ENCODE data around the gene NR2C2.

NR2C2 gene

DNA sequence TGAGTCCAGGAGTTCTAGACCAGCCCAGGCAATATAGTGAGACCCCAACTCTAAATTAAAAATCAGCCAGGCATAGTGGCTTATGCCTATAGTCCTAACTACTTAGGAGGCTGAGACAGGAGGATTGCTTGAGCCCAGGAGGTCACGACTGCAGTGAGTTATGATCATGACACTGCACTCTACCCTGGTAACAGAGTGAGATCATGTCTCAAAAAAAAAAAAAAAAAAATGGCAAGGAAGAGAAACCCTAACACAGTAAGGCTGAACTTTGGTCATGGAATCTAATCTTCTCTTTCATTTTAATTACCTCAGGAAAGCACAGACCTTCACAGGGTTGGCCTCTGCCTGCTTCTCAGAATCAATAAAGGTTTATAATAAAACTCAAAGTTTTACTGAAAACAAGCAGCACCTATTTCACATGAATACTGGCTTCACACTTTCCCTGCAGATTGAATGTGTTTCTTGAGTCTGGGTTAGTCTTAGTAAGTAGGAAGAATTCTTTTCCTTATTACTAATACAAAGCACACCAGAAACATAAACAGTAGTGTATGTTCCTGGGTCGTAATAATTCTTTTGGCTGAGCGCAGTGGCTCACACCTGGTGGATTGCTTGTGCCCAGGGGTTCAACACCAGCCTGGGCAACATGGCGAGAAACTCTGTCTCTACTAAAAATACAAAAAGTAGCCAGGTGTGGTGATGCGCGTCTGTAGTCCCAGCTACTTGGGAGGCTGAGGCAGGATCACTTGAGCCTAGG is 11.6 kb upstream of the NR2C2 start:
- H3K4me3 ChIP-seq (ENCODE audit: low read length in 2 of 2), result no peak overlapping the region
- no peaks in the 10 kb centered on the region for H3K36me3 ChIP-seq (ENCODE audit: control insufficient read depth in 2 of 2, insufficient read depth in 2 of 2, low read length in 2 of 2)
- peak overlapping the region; percentile 23 to 38 for H3K9ac ChIP-seq (ENCODE audit: low read depth in 1 of 2, low read length in 2 of 2)
- H3K9me3 ChIP-seq (ENCODE audit: control insufficient read depth in 2 of 2, low read length in 2 of 2), result no peaks in the 10 kb centered on the region
- H3K27ac ChIP-seq (ENCODE audit: low read depth in 2 of 2, low read length in 2 of 2), result peak overlapping the region; percentile 78
- H3K27me3 ChIP-seq (ENCODE audit: control insufficient read depth in 2 of 2, insufficient read depth in 2 of 2, low read length in 2 of 2), result no peaks in the 10 kb centered on the region
- H3K4me1 ChIP-seq (ENCODE audit: control insufficient read depth in 2 of 2, insufficient read depth in 2 of 2, low read length in 2 of 2), result peaks cover 15 to 19% of the 10 kb centered on the region in 2 donors

DNA sequence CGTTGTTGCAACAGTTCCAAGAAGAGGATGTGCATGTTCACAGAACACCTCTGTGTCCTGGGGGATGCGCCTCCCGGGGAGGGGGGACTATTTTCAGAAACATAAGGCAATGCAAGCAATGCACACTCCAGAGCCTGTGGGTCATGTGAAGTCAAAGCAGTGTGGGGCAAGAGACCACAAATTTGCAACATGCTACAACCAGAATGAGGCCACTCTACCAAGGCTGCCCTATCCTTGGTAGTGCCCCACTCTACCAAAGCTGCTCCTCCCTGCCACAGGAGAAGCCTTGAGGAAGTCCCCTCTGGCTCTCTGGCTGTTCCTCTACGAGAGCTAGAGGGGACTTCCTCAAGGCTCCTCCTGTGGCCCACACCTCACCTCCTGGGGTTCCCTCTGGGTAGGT is 8.4 kb upstream of the NR2C2 start:
- H3K9me3 ChIP-seq (ENCODE audit: control insufficient read depth in 2 of 2, low read length in 2 of 2), result no peaks in the 10 kb centered on the region
- no peak overlapping the region for H3K27ac ChIP-seq (ENCODE audit: low read depth in 2 of 2, low read length in 2 of 2)
- peaks cover 3 to 5% of the 10 kb centered on the region in 2 donors for H3K36me3 ChIP-seq (ENCODE audit: control insufficient read depth in 2 of 2, insufficient read depth in 2 of 2, low read length in 2 of 2)
- peaks cover 15 to 22% of the 10 kb centered on the region in 2 donors for H3K4me1 ChIP-seq (ENCODE audit: control insufficient read depth in 2 of 2, insufficient read depth in 2 of 2, low read length in 2 of 2)
- no peaks in the 10 kb centered on the region for H3K27me3 ChIP-seq (ENCODE audit: control insufficient read depth in 2 of 2, insufficient read depth in 2 of 2, low read length in 2 of 2)
- no peak overlapping the region for H3K9ac ChIP-seq (ENCODE audit: low read depth in 1 of 2, low read length in 2 of 2)
- H3K4me3 ChIP-seq (ENCODE audit: low read length in 2 of 2), result no peak overlapping the region

DNA sequence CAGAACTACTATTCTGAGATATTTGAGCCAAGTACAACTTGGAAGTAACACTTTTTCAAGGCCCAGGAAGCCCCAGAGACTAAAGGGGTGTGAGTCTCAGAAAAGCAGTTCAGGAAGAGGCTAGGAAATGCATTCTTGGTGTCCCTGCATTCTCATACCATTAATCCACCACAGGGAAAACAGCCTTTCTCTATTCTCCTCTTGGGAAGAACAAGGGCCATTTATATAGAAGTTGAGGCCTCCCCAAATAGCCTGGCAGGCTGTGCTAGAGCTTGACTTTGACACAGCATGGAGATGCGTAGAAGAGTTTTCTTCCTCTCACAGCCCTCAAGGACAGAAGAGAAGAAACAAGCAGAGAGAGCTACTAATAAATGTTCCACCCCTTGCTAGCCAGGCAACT is 5.5 kb upstream of the NR2C2 start:
- Histone ChIP-seq H3K36me3 (ENCODE audit: control insufficient read depth in 2 of 2, insufficient read depth in 2 of 2, low read length in 2 of 2) (peaks cover 12 to 23% of the 10 kb centered on the region in 2 donors), H3K4me3 (ENCODE audit: low read length in 2 of 2) (no peak overlapping the region), H3K9ac (ENCODE audit: low read depth in 1 of 2, low read length in 2 of 2) (no peak overlapping the region), H3K9me3 (ENCODE audit: control insufficient read depth in 2 of 2, low read length in 2 of 2) (no peaks in the 10 kb centered on the region), H3K4me1 (ENCODE audit: control insufficient read depth in 2 of 2, insufficient read depth in 2 of 2, low read length in 2 of 2) (peaks cover 15% of the 10 kb centered on the region in 2 donors), H3K27me3 (ENCODE audit: control insufficient read depth in 2 of 2, insufficient read depth in 2 of 2, low read length in 2 of 2) (no peaks in the 10 kb centered on the region), H3K27ac (ENCODE audit: low read depth in 2 of 2, low read length in 2 of 2) (no peak overlapping the region)

DNA sequence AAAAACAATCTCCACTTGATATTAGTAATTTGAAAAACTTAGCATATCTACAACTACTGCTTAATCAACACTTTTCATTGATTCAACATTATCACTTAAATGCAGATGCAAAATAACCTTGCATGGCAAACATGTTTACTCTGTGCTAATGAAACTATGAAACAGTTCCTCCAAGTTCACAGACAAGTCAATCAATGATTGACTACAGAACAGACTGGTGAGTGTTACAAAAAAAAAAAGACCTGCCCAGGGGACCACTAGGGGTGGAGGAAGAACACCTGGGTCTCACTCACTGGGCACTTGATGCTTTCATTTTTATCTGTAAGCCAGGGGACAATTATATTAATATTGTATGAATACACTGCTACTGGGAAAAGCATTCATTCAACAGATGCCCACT is 4.3 kb upstream of the NR2C2 start:
- Histone ChIP-seq H3K27me3 (ENCODE audit: control insufficient read depth in 2 of 2, insufficient read depth in 2 of 2, low read length in 2 of 2) (no peaks in the 10 kb centered on the region), H3K4me3 (ENCODE audit: low read length in 2 of 2) (no peak overlapping the region), H3K36me3 (ENCODE audit: control insufficient read depth in 2 of 2, insufficient read depth in 2 of 2, low read length in 2 of 2) (peaks cover 12 to 23% of the 10 kb centered on the region in 2 donors), H3K4me1 (ENCODE audit: control insufficient read depth in 2 of 2, insufficient read depth in 2 of 2, low read length in 2 of 2) (peaks cover 12 to 15% of the 10 kb centered on the region in 2 donors), H3K9me3 (ENCODE audit: control insufficient read depth in 2 of 2, low read length in 2 of 2) (no peaks in the 10 kb centered on the region), H3K9ac (ENCODE audit: low read depth in 1 of 2, low read length in 2 of 2) (no peak overlapping the region), H3K27ac (ENCODE audit: low read depth in 2 of 2, low read length in 2 of 2) (no peak overlapping the region)

DNA sequence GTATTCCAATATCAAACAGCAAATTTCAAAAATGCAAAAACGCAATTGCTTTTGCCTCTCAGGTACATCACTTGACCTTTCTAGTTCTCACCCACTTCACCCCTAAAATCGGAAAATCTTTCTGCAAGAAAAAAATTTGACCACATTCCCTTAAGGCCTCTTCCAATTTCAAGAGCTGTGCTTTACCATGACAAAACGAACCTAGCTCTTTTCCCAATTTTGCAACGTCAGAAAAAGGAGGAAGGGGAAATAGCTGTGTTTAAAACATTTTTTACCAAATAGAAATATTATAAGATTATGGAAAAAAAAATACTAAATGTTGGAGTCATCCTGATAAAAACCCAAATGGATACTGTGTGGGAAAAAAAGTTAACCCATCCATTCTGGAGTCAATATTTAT is 1.1 kb upstream of the NR2C2 start:
- peaks cover 23% of the 10 kb centered on the region in 2 donors for H3K4me1 ChIP-seq (ENCODE audit: control insufficient read depth in 2 of 2, insufficient read depth in 2 of 2, low read length in 2 of 2)
- H3K9me3 ChIP-seq (ENCODE audit: control insufficient read depth in 2 of 2, low read length in 2 of 2), result no peaks in the 10 kb centered on the region
- H3K9ac ChIP-seq (ENCODE audit: low read depth in 1 of 2, low read length in 2 of 2), result peak overlapping the region; percentile 91 to 96
- peak overlapping the region; percentile 86 to 92 for H3K4me3 ChIP-seq (ENCODE audit: low read length in 2 of 2)
- peak overlapping the region; percentile 98 to 99 for H3K27ac ChIP-seq (ENCODE audit: low read depth in 2 of 2, low read length in 2 of 2)
- no peaks in the 10 kb centered on the region for H3K27me3 ChIP-seq (ENCODE audit: control insufficient read depth in 2 of 2, insufficient read depth in 2 of 2, low read length in 2 of 2)
- peaks cover 12 to 23% of the 10 kb centered on the region in 2 donors for H3K36me3 ChIP-seq (ENCODE audit: control insufficient read depth in 2 of 2, insufficient read depth in 2 of 2, low read length in 2 of 2)

DNA sequence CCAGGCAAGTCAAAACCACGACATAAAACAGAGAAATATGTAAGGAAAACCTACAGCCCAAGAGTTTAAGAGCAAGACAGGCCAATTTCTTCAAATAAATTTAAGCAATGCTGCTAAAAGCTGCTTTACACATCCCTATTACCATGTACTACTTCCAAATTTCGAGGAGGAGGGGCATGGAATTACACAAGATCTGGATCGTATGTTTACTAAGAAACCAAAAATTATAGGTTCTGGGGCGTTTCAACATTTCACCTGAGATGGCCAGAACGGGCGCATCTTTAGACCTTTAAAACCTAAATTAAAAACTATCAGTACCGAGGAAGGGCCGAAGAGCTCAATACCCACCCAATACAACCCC is 664 bp upstream of the NR2C2 start:
- peak overlapping the region; percentile 91 to 96 for H3K9ac ChIP-seq (ENCODE audit: low read depth in 1 of 2, low read length in 2 of 2)
- H3K4me3 ChIP-seq (ENCODE audit: low read length in 2 of 2), result peak overlapping the region; percentile 86 to 92
- peaks cover 12 to 23% of the 10 kb centered on the region in 2 donors for H3K36me3 ChIP-seq (ENCODE audit: control insufficient read depth in 2 of 2, insufficient read depth in 2 of 2, low read length in 2 of 2)
- peak overlapping the region; percentile 98 to 99 for H3K27ac ChIP-seq (ENCODE audit: low read depth in 2 of 2, low read length in 2 of 2)
- H3K27me3 ChIP-seq (ENCODE audit: control insufficient read depth in 2 of 2, insufficient read depth in 2 of 2, low read length in 2 of 2), result no peaks in the 10 kb centered on the region
- no peaks in the 10 kb centered on the region for H3K9me3 ChIP-seq (ENCODE audit: control insufficient read depth in 2 of 2, low read length in 2 of 2)
- H3K4me1 ChIP-seq (ENCODE audit: control insufficient read depth in 2 of 2, insufficient read depth in 2 of 2, low read length in 2 of 2), result peaks cover 23% of the 10 kb centered on the region in 2 donors

DNA sequence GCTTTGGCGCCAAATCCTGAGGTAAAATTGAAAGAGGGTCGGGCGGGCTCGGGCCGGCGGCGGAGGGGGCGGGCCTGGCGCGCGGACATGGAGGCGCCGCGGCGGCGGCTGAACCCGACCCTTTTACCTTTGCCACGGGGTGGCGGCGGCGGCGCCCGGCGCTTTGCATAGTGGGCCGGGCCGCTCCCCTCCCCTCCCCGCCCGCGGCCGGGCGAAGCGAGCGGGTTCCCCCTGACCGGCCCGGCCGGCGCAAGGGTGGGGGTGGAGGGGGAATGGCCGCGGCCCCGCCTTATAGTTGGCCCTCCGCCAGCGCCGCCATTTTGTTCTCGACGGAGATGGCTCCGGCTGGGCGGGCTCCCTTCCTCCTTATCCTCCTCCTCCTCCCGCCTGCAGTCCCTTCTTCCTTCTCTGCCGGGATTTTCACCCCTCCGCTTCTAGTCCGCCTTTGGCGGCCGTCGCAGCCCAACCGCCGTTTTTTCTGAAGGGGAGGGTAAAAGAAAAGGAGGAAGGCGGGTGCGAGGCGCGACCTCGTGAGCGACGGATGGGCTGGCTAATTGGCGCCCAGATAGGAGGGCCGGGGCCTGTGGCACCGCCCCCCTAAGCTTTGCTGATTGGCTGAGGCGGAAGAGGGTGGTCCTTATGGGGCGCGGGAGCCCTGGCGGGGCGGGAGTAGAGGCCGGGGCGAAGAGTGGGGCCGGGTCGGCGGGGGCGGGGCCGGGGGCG is 664 bp downstream of the NR2C2 start:
- H3K27ac ChIP-seq (ENCODE audit: low read depth in 2 of 2, low read length in 2 of 2), result peak overlapping the region; percentile 98 to 99
- no peaks in the 10 kb centered on the region for H3K9me3 ChIP-seq (ENCODE audit: control insufficient read depth in 2 of 2, low read length in 2 of 2)
- H3K9ac ChIP-seq (ENCODE audit: low read depth in 1 of 2, low read length in 2 of 2), result peak overlapping the region; percentile 77 to 91
- peaks cover 12 to 25% of the 10 kb centered on the region in 2 donors for H3K36me3 ChIP-seq (ENCODE audit: control insufficient read depth in 2 of 2, insufficient read depth in 2 of 2, low read length in 2 of 2)
- H3K4me3 ChIP-seq (ENCODE audit: low read length in 2 of 2), result peak overlapping the region; percentile 86 to 93
- peaks cover 23% of the 10 kb centered on the region in 2 donors for H3K4me1 ChIP-seq (ENCODE audit: control insufficient read depth in 2 of 2, insufficient read depth in 2 of 2, low read length in 2 of 2)
- H3K27me3 ChIP-seq (ENCODE audit: control insufficient read depth in 2 of 2, insufficient read depth in 2 of 2, low read length in 2 of 2), result no peaks in the 10 kb centered on the region

DNA sequence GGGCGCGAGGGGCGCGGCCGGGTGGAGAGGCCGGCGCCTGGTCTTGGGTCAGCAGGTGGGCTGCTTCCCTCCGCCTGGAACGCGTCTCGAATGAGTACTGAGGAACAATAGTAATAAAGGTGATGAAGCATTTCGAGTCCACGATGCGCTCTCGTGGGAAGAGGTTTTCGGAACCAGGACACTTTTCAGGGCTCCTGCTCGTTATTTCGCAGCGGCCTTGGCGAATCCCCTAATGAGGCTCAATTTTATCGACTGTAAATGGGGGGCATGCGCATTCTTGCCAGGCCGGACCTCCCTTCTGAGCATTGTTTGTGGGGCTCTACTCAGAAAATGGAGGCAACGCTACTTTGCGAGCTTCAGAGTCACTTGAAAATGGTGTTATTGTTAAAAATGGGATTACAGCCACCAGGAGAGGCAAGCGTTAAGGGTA is 1.2 kb downstream of the NR2C2 start:
- Histone ChIP-seq H3K4me1 (ENCODE audit: control insufficient read depth in 2 of 2, insufficient read depth in 2 of 2, low read length in 2 of 2) (peaks cover 18 to 23% of the 10 kb centered on the region in 2 donors), H3K27ac (ENCODE audit: low read depth in 2 of 2, low read length in 2 of 2) (peak overlapping the region; percentile 83 to 99), H3K36me3 (ENCODE audit: control insufficient read depth in 2 of 2, insufficient read depth in 2 of 2, low read length in 2 of 2) (peaks cover 10 to 22% of the 10 kb centered on the region in 2 donors), H3K27me3 (ENCODE audit: control insufficient read depth in 2 of 2, insufficient read depth in 2 of 2, low read length in 2 of 2) (no peaks in the 10 kb centered on the region), H3K9me3 (ENCODE audit: control insufficient read depth in 2 of 2, low read length in 2 of 2) (no peaks in the 10 kb centered on the region), H3K9ac (ENCODE audit: low read depth in 1 of 2, low read length in 2 of 2) (peak overlapping the region; percentile 82 to 97), H3K4me3 (ENCODE audit: low read length in 2 of 2) (peak overlapping the region; percentile 85 to 93)

DNA sequence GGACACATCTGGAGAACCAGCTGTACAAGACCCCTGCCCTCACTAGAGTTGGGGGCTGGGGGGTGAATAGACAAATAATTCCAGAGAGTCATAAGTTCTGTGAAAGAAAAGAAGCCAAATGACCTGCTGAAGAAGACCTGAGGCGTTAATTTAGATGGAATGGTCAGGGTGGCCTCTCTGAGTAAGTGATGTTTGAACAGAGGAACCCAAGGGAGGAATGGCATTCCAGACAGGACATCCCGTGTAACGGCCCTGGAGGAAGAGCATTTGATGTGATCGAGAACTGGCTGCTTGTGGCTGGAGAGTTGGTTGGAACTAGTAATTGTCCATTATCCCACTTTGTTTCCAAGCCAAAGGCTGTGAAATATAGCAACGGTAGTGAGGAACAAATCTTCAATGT is 1.7 kb downstream of the NR2C2 start:
- peak overlapping the region; percentile 82 to 97 for H3K9ac ChIP-seq (ENCODE audit: low read depth in 1 of 2, low read length in 2 of 2)
- H3K27ac ChIP-seq (ENCODE audit: low read depth in 2 of 2, low read length in 2 of 2), result peak overlapping the region; percentile 83 to 99
- no peaks in the 10 kb centered on the region for H3K9me3 ChIP-seq (ENCODE audit: control insufficient read depth in 2 of 2, low read length in 2 of 2)
- peaks cover 15 to 23% of the 10 kb centered on the region in 2 donors for H3K4me1 ChIP-seq (ENCODE audit: control insufficient read depth in 2 of 2, insufficient read depth in 2 of 2, low read length in 2 of 2)
- H3K27me3 ChIP-seq (ENCODE audit: control insufficient read depth in 2 of 2, insufficient read depth in 2 of 2, low read length in 2 of 2), result no peaks in the 10 kb centered on the region
- peak overlapping the region; percentile 85 to 93 for H3K4me3 ChIP-seq (ENCODE audit: low read length in 2 of 2)
- peaks cover 10 to 19% of the 10 kb centered on the region in 2 donors for H3K36me3 ChIP-seq (ENCODE audit: control insufficient read depth in 2 of 2, insufficient read depth in 2 of 2, low read length in 2 of 2)

DNA sequence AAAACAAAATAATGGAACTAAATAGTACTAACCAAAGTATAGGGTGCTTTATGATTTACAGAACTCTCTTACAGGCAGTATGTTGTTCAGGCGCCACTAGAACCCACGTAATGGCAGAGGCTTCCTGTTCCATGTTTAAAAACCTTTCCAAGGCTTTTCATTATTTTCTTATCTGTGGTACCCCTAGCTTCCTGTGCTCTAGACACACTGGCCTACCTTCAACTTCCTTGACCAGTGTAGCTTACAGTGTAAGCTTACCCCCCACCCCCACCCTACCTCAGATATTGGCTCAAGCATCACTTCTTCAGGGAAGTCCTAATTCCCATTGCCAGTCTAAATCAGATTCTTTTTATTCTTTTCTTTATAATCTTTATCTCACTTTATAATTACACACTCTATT is 2.9 kb downstream of the NR2C2 start:
- Histone ChIP-seq H3K27ac (ENCODE audit: low read depth in 2 of 2, low read length in 2 of 2) (no peak overlapping the region), H3K27me3 (ENCODE audit: control insufficient read depth in 2 of 2, insufficient read depth in 2 of 2, low read length in 2 of 2) (no peaks in the 10 kb centered on the region), H3K4me1 (ENCODE audit: control insufficient read depth in 2 of 2, insufficient read depth in 2 of 2, low read length in 2 of 2) (peaks cover 15 to 23% of the 10 kb centered on the region in 2 donors), H3K4me3 (ENCODE audit: low read length in 2 of 2) (no peak overlapping the region), H3K9ac (ENCODE audit: low read depth in 1 of 2, low read length in 2 of 2) (no peak overlapping the region), H3K36me3 (ENCODE audit: control insufficient read depth in 2 of 2, insufficient read depth in 2 of 2, low read length in 2 of 2) (peaks cover 5 to 8% of the 10 kb centered on the region in 2 donors), H3K9me3 (ENCODE audit: control insufficient read depth in 2 of 2, low read length in 2 of 2) (no peaks in the 10 kb centered on the region)

Measured in mucosa of rectum (tissue), 2 donors.